HEK293T (cell line): ENCODE measurements around the gene SIGLEC1.

Source experiments
- ARNT ChIP-seq: fragments of 450-650 bp; IDR thresholded peaks from 2 replicates; pipeline ENCODE4 v1.6.1; 2017; ENCODE audit warnings: mild to moderate bottlenecking
- BHLHE40 ChIP-seq: fragments of 450-650 bp; IDR thresholded peaks from 2 replicates; pipeline ENCODE4 v1.6.1; 2016; ENCODE audit warnings: mild to moderate bottlenecking, moderate library complexity, borderline replicate concordance
- FOXA1 ChIP-seq: fragments of 450-650 bp; IDR thresholded peaks from 2 replicates; pipeline ENCODE4 v1.6.1; 2016; ENCODE audit warnings: mild to moderate bottlenecking
- FOXM1 ChIP-seq: fragments of 450-650 bp; IDR thresholded peaks from 2 replicates; pipeline ENCODE4 v1.6.1; 2017; ENCODE audit warnings: mild to moderate bottlenecking, borderline replicate concordance
- HDGF ChIP-seq: fragments of 450-650 bp; IDR thresholded peaks from 2 replicates; pipeline ENCODE4 v1.6.1; 2017; ENCODE audit warnings: antibody characterized with exemption, borderline replicate concordance
- L3MBTL2 ChIP-seq: fragments of 450-650 bp; conservative IDR thresholded peaks from 2 replicates; pipeline ENCODE4 v1.6.1; 2016; ENCODE audit warnings: mild to moderate bottlenecking
- LEF1 ChIP-seq: fragments of 450-650 bp; IDR thresholded peaks from 2 replicates; pipeline ENCODE4 v1.6.1; 2017; ENCODE audit warnings: mild to moderate bottlenecking, borderline replicate concordance
- NFRKB ChIP-seq: fragments of 450-650 bp; IDR thresholded peaks from 2 replicates; pipeline ENCODE4 v1.6.1; 2016; ENCODE audit warnings: mild to moderate bottlenecking, moderate library complexity
- SP1 ChIP-seq: fragments of 450-650 bp; IDR thresholded peaks from 2 replicates; pipeline ENCODE4 v1.6.1; 2017
- TARDBP ChIP-seq: fragments of 450-650 bp; IDR thresholded peaks from 2 replicates; pipeline ENCODE4 v1.6.1; 2016
- TF ChIP-seq, protein P1 (sequence below): fragments of 450-650 bp; IDR thresholded peaks from 2 replicates; pipeline ENCODE4 v1.6.1; 2016

GRCh38 chr20:3694864-3695263 lies 17.5 kb downstream of the SIGLEC1 start:
- TF ChIP-seq LEF1 (no peak), SP1 (no peak), FOXM1 (no peak), TARDBP (no peak), BHLHE40 (no peak), L3MBTL2 (no peak), ARNT (no peak), FOXA1 (no peak), NFRKB (no peak), HDGF (no peak)
- TF ChIP-seq, protein P1, sequence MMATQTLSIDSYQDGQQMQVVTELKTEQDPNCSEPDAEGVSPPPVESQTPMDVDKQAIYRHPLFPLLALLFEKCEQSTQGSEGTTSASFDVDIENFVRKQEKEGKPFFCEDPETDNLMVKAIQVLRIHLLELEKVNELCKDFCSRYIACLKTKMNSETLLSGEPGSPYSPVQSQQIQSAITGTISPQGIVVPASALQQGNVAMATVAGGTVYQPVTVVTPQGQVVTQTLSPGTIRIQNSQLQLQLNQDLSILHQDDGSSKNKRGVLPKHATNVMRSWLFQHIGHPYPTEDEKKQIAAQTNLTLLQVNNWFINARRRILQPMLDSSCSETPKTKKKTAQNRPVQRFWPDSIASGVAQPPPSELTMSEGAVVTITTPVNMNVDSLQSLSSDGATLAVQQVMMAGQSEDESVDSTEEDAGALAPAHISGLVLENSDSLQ = no peak
